A673 (cell line): ENCODE data around the gene NSD2. TPM values are rescaled to one million over a fixed set of nuclear protein-coding genes. Genes with fewer than 3 reads are reported as not detected.
A peak's percentile ranks its signal among the peaks of the same experiment; 100 is the strongest.

Source experiments
- BruUV-seq: library from RNA; stranded (reverse); fragments of 400-500 nt; replicated peaks from 2 replicates; lab custom pipeline; 2021; lab: Mats Ljungman, UMichigan
- CTCF ChIA-PET: fragments of 300-600 bp; sonication (Branson Sonifier 250); formaldehyde crosslinking; loops from one replicate; lab custom pipeline; 2022; ENCODE audit warnings: antibody characterized with exemption; lab: Charles Lee
- POLR2A ChIA-PET: fragments of 300-600 bp; sonication (Branson Sonifier 250); formaldehyde crosslinking; loops from one replicate; lab custom pipeline; 2022; ENCODE audit warnings: antibody characterized with exemption; ENCODE audit not compliant: low non-redundant PET; lab: Charles Lee
- DNase-seq: peaks from one replicate; pipeline ENCODE4 v3.0.0-alpha.2; 2015; ENCODE audit warnings: low spot score
- H3K27ac ChIP-seq: fragments of 200-600 bp; sonication (generic); 2 replicates; pipeline ENCODE4 v1.5.1; 2016; ENCODE audit warnings: mixed run types, low read depth, mild to moderate bottlenecking, mixed read lengths, antibody characterized with exemption, low read length; ENCODE audit not compliant: poor library complexity, severe bottlenecking
- H3K27me3 ChIP-seq: fragments of 200-600 bp; sonication (generic); replicated peaks from 2 replicates; pipeline ENCODE4 v1.6.1; 2017; ENCODE audit warnings: mixed run types, low read depth, mild to moderate bottlenecking, mixed read lengths, antibody characterized with exemption, low read length; ENCODE audit not compliant: insufficient read depth, poor library complexity
- H3K36me3 ChIP-seq: fragments of 200-600 bp; sonication (generic); 2 replicates; pipeline ENCODE4 v1.6.1; 2016; ENCODE audit warnings: mixed run types, mild to moderate bottlenecking, mixed read lengths, antibody characterized with exemption, low read length; ENCODE audit not compliant: insufficient read depth, poor library complexity, severe bottlenecking
- H3K4me1 ChIP-seq: fragments of 200-600 bp; sonication (generic); 2 replicates; pipeline ENCODE4 v1.6.1; 2017; ENCODE audit warnings: mixed run types, mild to moderate bottlenecking, mixed read lengths, antibody characterized with exemption, low read length; ENCODE audit not compliant: insufficient read depth, poor library complexity, severe bottlenecking
- H3K4me3 ChIP-seq: fragments of 200-600 bp; sonication (generic); 2 replicates; pipeline ENCODE4 v1.5.1; 2016; ENCODE audit warnings: low read depth, mixed run types, mild to moderate bottlenecking, mixed read lengths, low read length; ENCODE audit not compliant: poor library complexity, severe bottlenecking
- H3K9me3 ChIP-seq: fragments of 200-600 bp; sonication (generic); 2 replicates; pipeline ENCODE4 v1.6.1; 2016; ENCODE audit warnings: mixed run types, low read depth, mild to moderate bottlenecking, mixed read lengths, antibody characterized with exemption, low read length; ENCODE audit not compliant: poor library complexity, severe bottlenecking
- CTCF ChIP-seq: fragments of 300-800, 200-600 bp; sonication (generic); conservative IDR thresholded peaks from 2 replicates; pipeline ENCODE4 v1.5.1; 2017; ENCODE audit warnings: low read depth, mild to moderate bottlenecking, antibody characterized with exemption, low read length, moderate library complexity, mixed read lengths
- EZH2 ChIP-seq: fragments of 200-600 bp; sonication (generic); IDR thresholded peaks from 2 replicates; pipeline ENCODE4 v1.6.1; 2017; ENCODE audit warnings: borderline replicate concordance, low read depth, mild to moderate bottlenecking, mixed read lengths, antibody characterized with exemption, low read length; ENCODE audit not compliant: poor library complexity, severe bottlenecking
- intact Hi-C: fragments of 100-400 bp; cut with micrococcal nuclease; formaldehyde crosslinking; loops from one replicate; pipeline ENCODE4 v1.10.0; 2022; ENCODE audit not compliant: unreplicated experiment
- total RNA-seq: library from RNA; stranded (reverse); gene quantifications from 2 replicates; pipeline ENCODE4 v1.2.3, GENCODE V29; 2021

Gene NSD2
- total RNA-seq, 1 experiment from 2014 or later: 227 TPM

- no TSS peak for BruUV-seq
- CTCF ChIA-PET: interaction anchor here (0.6 kb wide), 1 partner anchor 100 kb away, joined by 5 read pairs; no protein-coding TSS in a partner anchor
- POLR2A ChIA-PET: no interaction called here
- Histone ChIP-seq H3K9me3 (no peaks in the 10 kb centered on the region), H3K27ac (no peak overlapping the region), H3K4me1 (peaks cover 13% of the 10 kb centered on the region), H3K4me3 (no peak overlapping the region), H3K36me3 (no peaks in the 10 kb centered on the region), H3K27me3 (no peaks in the 10 kb centered on the region)
- DNase-seq: no peak
- intact Hi-C loops: no loop called here
- TF ChIP-seq CTCF (no peak), EZH2 (no peak)
Observed at GRCh38 chr4:1868293-1868692, 2.9 kb upstream of the NSD2 start.

GRCh38 chr4:1868912-1869311, 2.3 kb upstream of the NSD2 start:
- Histone ChIP-seq H3K4me1 (peaks cover 19% of the 10 kb centered on the region), H3K27me3 (no peaks in the 10 kb centered on the region), H3K9me3 (no peaks in the 10 kb centered on the region), H3K36me3 (no peaks in the 10 kb centered on the region), H3K4me3 (no peak overlapping the region), H3K27ac (no peak overlapping the region)
- no TSS peak for BruUV-seq
- POLR2A ChIA-PET: no interaction called here
- intact Hi-C loops: no loop called here
- TF ChIP-seq EZH2 (no peak), CTCF (no peak)
- no peak for DNase-seq
- CTCF ChIA-PET: no interaction called here

GRCh38 chr4:1869530-1870327, 1.5 kb upstream of the NSD2 start:
- no peak for DNase-seq
- H3K4me1 ChIP-seq: peaks cover 27% of the 10 kb centered on the region
- H3K9me3 ChIP-seq: no peaks in the 10 kb centered on the region
- intact Hi-C loops: no loop called here
- POLR2A ChIA-PET: no interaction called here
- BruUV-seq: no TSS peak
- CTCF ChIA-PET: no interaction called here
- peak overlapping the region; percentile 99 for H3K27ac ChIP-seq
- H3K4me3 ChIP-seq: peak overlapping the region; percentile 65
- H3K36me3 ChIP-seq: no peaks in the 10 kb centered on the region
- H3K27me3 ChIP-seq: no peaks in the 10 kb centered on the region
- TF ChIP-seq EZH2 (no peak), CTCF (no peak)
